ENCODE data around the gene ANKRD23. TPM values are rescaled to one million over a fixed set of nuclear protein-coding genes. Genes with fewer than 3 reads are reported as not detected.
"Not testable (repeated sequence)": the region's sequence is repeated elsewhere in the genome, so short reads cannot be mapped to it uniquely, and the experiment has no call there.

The ANKRD23 gene
- total RNA-seq, 1 experiment from 2014 or later: 0.20 TPM

DNA sequence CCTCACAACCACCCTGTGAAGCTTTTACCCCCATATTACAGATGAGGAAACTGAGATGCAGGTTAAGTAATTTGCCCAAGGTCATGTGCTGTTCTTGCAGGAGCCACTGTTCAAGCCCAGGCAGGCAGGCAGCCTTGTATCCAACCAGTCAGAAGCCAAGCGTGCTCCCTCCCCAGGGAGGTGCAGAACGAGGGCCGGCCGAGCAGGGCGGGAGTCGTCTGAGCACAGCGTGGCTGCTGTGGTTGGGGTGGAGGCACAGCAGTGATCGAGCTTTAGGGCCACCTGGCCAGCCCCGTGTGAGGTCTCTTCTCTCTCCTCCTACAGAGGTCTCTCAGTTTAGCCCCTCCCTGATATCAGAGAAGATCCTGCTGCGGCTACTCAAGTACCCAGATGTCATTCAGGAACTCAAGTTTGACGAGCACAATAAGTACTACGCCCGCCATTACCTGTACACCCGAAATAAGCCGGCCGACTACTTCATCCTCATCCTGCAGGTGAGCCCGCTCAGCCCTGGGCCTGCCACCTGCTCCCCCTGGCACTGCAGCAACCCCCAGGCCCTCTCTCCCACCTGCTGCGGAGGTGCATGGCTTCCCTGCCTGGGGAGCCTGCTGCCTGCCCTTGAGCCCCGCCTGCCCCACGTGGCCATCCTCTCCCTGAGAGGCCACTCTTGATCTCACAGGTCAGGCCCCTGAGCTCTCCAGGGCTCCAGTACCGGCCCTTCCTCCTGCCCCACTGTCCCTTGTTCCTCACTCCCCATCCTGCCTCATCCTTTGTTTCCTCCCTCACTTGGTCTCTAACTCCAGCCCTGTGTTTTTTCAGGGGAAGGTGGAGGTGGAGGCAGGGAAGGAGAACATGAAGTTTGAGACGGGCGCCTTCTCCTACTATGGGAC, 44.8 kb downstream of the ANKRD23 start:
- DNase-seq (ENCODE audit: low read depth): no peak

DNA sequence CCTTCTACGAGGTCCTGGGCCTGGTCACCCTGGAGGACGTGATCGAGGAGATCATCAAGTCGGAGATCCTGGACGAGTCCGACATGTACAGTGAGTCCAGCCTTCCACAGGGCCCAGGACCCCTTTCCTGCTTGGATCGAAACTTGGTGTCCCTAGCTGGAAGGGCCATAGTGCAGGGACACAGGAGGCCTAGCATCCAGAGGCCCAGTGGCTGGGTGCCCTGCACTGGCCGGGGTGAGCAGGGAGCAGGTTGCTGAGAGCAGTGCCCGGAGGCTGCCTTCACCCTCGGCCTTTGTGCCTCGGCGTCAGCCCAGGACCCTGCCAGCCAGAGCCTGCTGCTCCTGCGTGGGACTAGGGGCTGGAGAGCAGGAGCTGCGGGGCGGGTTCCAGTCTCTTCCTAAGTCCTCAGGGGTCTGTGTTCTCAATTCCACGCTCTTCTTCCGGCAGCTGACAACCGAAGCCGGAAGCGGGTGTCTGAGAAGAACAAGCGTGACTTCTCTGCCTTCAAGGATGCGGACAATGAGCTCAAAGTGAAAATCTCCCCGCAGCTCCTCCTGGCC, 46.7 kb downstream of the ANKRD23 start:
- no peak for DNase-seq (ENCODE audit: low read depth)

DNA sequence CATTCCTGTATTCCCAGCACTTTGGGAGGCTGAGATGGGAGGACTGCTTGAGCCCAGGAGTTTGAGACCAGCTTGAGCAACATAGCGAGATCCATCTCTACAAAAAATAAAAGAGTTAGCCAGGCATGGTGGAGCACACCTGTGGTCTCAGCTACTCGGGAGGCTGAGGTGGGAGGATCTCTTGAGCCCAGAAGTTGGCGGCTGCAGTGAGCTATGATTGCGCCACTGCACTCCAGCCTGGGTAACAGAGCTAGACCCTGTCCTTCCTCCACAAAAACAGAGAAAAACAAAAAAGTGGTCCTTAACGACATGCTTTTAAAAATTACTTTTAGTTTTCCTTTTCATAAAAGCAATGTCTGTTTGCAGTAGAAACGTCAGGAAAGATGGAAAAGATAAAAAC, 47.3 kb downstream of the ANKRD23 start:
- DNase-seq (ENCODE audit: low read depth): not testable (repeated sequence)

- DNase-seq (ENCODE audit: low read depth): no peak
Observed at GRCh38 chr2:96795076-96795475, 48.7 kb downstream of the ANKRD23 start.

- no peak for DNase-seq (ENCODE audit: low read depth)
Observed at GRCh38 chr2:96792772-96793749, 50.8 kb downstream of the ANKRD23 start.

DNA sequence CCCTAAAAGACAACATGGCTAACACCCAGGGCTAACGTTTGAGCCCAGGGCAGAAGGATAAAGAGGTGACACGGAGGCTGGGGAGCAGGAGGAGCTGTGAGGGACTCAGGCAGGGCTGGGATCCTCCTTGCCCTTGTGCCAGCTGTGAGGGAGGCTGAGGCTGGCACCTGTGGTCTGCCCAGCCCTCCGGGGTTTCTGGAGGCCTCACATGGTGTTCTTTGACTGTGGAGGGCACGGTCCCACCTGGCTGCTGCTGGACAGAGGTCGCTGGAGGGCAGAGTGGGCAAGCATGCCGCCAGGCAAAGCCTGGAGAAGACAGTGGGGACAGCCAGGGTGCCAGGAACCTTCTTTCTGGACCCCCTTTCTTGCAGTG, 54.6 kb downstream of the ANKRD23 start:
- no peak for DNase-seq (ENCODE audit: low read depth)

DNA sequence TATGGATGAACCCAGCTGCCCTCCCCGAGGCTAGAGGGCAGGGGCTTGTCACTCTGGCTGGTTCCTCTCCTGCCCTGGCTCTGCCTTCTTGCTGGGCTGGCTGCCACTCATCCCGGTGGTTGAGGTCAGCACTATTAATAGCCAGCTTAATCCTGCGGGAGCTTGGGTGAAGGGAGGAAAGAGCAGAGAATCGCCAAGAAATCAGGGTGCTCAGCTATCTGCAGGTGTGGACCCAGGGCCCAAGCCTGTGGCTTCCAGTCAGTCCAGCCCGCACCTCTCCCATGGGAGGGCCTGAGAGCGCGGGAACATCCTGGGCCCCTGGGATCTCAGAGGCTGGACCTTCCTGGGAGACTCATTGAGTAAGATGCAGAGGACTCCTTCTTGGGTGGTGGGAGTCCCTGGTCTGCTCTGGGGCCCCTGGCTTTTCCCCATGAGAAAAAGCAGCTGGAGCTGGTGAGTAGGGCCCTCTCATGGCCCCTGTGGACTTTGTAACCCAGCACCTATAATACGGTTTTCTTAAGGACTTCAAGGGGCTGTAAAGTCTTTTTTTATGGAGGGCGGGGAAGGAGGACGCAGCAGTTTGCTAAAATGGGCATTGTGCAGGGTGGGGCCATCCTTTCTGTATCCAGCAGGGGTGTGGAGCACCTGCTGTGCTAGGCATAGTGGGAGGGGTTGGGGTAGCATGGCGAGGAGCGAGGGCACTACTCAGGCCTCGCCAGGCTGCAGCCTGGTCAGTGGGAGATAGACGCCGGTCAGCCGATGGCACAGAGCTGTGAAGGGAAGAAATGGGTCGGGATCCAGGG, 55.2 kb downstream of the ANKRD23 start:
- DNase-seq (ENCODE audit: low read depth): peak; percentile 70

Other genes starting within 250 kb of the ANKRD23 start
- gene KANSL3, start 205.7 kb downstream of the ANKRD23 start, total RNA-seq (2014; rRNA removed; shearing (Covaris generic)): 28.9 and 45.2 TPM in 2 replicates
- 0.39 TPM in 1 of 2 replicates, not detected in the other for gene FER1L5, start 201.3 kb downstream of the ANKRD23 start, total RNA-seq (2014; rRNA removed; shearing (Covaris generic))
- 53.1 and 65.3 TPM in 2 replicates for gene LMAN2L, start 104.0 kb downstream of the ANKRD23 start, total RNA-seq (2014; rRNA removed; shearing (Covaris generic))
- gene CNNM4, start 83.1 kb downstream of the ANKRD23 start, total RNA-seq (2014; rRNA removed; shearing (Covaris generic)): 5.2 and 14.6 TPM in 2 replicates
- 5.9 and 6.1 TPM in 2 replicates for gene CNNM3, start 27.8 kb downstream of the ANKRD23 start, total RNA-seq (2014; rRNA removed; shearing (Covaris generic))
- gene ANKRD39, start 14.0 kb upstream of the ANKRD23 start, total RNA-seq (2014; rRNA removed; shearing (Covaris generic)): 7.2 and 11.9 TPM in 2 replicates
- gene SEMA4C, start 26.1 kb upstream of the ANKRD23 start, total RNA-seq (2014; rRNA removed; shearing (Covaris generic)): 6.5 and 14.2 TPM in 2 replicates
- not detected in 2 replicates for gene FAM178B, start 142.6 kb upstream of the ANKRD23 start, total RNA-seq (2014; rRNA removed; shearing (Covaris generic))